PC-9 (cell line): Measurements from ENCODE around the gene PRUNE2.

Experiments used
- EZH2 ChIP-seq: fragments of 200-600 bp; sonication (generic); IDR thresholded peaks from 2 replicates; pipeline ENCODE4 v1.8.0; 2017; ENCODE audit warnings: antibody characterized with exemption, low read depth
- TF ChIP-seq, protein P1 (sequence below): fragments of 200-600 bp; sonication (generic); conservative IDR thresholded peaks from 2 replicates; pipeline ENCODE4 v1.6.1; 2017; ENCODE audit warnings: mixed run types, antibody characterized with exemption, mild to moderate bottlenecking, moderate library complexity

GRCh38 chr9:76650692-76651091 lies 255.2 kb downstream of the PRUNE2 start:
- TF ChIP-seq, protein P1, sequence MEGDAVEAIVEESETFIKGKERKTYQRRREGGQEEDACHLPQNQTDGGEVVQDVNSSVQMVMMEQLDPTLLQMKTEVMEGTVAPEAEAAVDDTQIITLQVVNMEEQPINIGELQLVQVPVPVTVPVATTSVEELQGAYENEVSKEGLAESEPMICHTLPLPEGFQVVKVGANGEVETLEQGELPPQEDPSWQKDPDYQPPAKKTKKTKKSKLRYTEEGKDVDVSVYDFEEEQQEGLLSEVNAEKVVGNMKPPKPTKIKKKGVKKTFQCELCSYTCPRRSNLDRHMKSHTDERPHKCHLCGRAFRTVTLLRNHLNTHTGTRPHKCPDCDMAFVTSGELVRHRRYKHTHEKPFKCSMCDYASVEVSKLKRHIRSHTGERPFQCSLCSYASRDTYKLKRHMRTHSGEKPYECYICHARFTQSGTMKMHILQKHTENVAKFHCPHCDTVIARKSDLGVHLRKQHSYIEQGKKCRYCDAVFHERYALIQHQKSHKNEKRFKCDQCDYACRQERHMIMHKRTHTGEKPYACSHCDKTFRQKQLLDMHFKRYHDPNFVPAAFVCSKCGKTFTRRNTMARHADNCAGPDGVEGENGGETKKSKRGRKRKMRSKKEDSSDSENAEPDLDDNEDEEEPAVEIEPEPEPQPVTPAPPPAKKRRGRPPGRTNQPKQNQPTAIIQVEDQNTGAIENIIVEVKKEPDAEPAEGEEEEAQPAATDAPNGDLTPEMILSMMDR: no peak
- no peak for TF ChIP-seq EZH2
